Measurements from ENCODE around the gene MARCHF10. TPM values are rescaled to one million over a fixed set of nuclear protein-coding genes. Genes with fewer than 3 reads are reported as not detected.

The MARCHF10 gene
- total RNA-seq, 4 donors from 2014 or later = 0.33 to 0.52 (median 0.42) TPM; not detected in 1

DNA sequence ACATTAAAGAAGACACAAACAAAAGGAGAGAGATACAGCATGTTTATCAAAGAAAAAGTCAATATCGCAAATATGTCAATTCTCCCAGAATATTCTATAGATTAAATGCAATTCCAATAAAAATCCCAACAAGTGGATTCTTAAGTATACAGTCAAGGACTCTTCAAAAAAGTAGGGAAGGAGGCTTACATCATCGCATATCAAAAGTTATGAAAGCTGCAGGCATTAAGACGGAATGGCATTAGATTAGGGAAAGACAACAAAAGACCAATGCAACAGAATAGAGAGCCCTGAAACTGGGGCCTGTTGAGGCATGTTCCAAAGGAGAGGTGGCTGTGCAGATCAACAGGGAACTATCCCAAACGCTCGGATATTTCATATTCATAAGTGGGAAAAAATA, 76.0 kb downstream of the MARCHF10 start:
- H3K9me3 ChIP-seq = no peaks in the 10 kb centered on the region
- no peak overlapping the region for H3K27ac ChIP-seq (replicated peaks in 1 of 4)
- no peaks in the 10 kb centered on the region for H3K4me1 ChIP-seq
- no peak overlapping the region for H3K4me3 ChIP-seq
- intact Hi-C loops (cut with DNase I) = no loop called here
- WGBS = 92% methylated on average over 5 of the region's 5 CpGs
- no peak for TF ChIP-seq EP300 (IDR thresholded peaks at IDR 0.05)
- no peak for TF ChIP-seq POLR2AphosphoS5 (IDR thresholded peaks at IDR 0.05)
- TF ChIP-seq, protein P1, sequence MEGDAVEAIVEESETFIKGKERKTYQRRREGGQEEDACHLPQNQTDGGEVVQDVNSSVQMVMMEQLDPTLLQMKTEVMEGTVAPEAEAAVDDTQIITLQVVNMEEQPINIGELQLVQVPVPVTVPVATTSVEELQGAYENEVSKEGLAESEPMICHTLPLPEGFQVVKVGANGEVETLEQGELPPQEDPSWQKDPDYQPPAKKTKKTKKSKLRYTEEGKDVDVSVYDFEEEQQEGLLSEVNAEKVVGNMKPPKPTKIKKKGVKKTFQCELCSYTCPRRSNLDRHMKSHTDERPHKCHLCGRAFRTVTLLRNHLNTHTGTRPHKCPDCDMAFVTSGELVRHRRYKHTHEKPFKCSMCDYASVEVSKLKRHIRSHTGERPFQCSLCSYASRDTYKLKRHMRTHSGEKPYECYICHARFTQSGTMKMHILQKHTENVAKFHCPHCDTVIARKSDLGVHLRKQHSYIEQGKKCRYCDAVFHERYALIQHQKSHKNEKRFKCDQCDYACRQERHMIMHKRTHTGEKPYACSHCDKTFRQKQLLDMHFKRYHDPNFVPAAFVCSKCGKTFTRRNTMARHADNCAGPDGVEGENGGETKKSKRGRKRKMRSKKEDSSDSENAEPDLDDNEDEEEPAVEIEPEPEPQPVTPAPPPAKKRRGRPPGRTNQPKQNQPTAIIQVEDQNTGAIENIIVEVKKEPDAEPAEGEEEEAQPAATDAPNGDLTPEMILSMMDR (IDR thresholded peaks at IDR 0.05) = no peak
- no peak for TF ChIP-seq POLR2A (IDR thresholded peaks at IDR 0.05; ENCODE audit: low read depth)
- no peaks in the 10 kb centered on the region for H3K36me3 ChIP-seq
- DNase-seq (ENCODE audit: extremely low spot score) = no peak
- peaks cover 0 to 8% (median 0%) of the 10 kb centered on the region in 4 donors for H3K27me3 ChIP-seq

DNA sequence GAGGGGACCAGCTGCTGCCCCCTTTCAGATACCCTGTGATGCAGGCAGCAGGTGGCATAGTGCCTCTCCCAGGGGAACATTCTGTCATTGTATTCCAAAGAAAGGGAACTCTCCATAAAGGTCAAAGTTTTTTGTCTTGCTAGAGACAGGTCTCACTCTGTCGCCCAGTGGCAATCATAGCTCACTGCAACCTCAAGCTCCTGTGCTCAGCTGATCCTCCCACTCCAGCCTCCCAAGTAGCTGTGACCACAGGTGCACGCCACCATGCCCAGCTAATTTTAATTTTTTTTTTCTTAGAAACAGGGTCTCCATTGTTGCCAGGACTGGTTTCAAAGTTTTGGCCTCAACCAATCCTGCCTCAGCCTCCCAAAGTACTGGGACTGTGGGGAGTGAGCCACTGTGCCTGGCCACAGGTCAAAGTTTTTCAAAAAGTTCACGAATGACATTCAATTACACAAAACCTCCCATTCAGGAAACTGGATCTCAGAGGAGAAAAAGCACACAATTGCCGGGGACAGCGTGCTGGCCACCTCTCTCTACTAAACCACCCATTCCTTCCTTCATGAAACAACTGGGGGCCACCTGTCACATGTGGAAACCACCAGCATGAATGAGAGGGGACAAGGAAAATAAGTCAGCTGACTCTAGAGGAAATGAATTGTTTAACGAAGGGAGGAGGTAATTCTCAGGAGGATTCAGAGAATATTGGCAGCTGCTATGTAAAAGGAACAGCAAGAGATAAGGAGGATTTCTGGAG, 80.0 kb downstream of the MARCHF10 start:
- no peak for DNase-seq (ENCODE audit: extremely low spot score)
- no peak overlapping the region for H3K27ac ChIP-seq (replicated peaks in 1 of 4)
- intact Hi-C loops (cut with DNase I) = no loop called here
- no peak overlapping the region for H3K4me3 ChIP-seq
- no peaks in the 10 kb centered on the region for H3K4me1 ChIP-seq
- H3K36me3 ChIP-seq = no peaks in the 10 kb centered on the region
- TF ChIP-seq POLR2AphosphoS5 (IDR thresholded peaks at IDR 0.05) = no peak
- H3K9me3 ChIP-seq = no peaks in the 10 kb centered on the region
- 71% methylated on average over 6 of the region's 6 CpGs for WGBS
- H3K27me3 ChIP-seq = peaks cover 0 to 21% (median 0%) of the 10 kb centered on the region in 4 donors

DNA sequence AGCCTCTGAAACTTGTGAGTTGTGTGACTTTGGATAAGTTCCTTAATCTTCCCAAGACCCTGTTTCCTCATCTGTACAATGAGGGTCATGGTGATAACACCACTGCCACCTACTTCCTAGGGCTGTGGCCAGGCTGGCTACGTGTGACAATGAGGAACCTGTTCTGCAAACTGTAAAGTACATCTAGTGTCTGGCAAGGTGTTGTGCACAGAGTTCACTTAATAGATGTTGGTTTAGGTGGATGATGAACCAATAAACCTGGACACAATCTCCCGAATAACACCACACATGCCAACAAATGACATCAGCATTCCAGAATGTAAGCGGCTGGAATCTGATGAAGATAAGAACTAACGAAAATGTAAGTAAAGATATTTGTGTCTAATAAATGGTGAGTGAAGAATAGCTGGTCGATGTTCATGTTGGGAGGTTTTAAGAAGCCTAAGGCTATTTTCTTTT, 82.3 kb downstream of the MARCHF10 start:
- H3K4me1 ChIP-seq = no peaks in the 10 kb centered on the region
- 62% methylated on average over 5 of the region's 5 CpGs for WGBS
- no peaks in the 10 kb centered on the region for H3K36me3 ChIP-seq
- TF ChIP-seq POLR2A (IDR thresholded peaks at IDR 0.05; ENCODE audit: low read depth) = no peak
- TF ChIP-seq POLR2AphosphoS5 (IDR thresholded peaks at IDR 0.05) = no peak
- TF ChIP-seq, protein P1 (IDR thresholded peaks at IDR 0.05) = no peak
- no peak for TF ChIP-seq EP300 (IDR thresholded peaks at IDR 0.05)
- H3K4me3 ChIP-seq = no peak overlapping the region
- H3K27ac ChIP-seq (replicated peaks in 1 of 4) = no peak overlapping the region
- intact Hi-C loops (cut with DNase I) = no loop called here
- no peak for DNase-seq (ENCODE audit: extremely low spot score)
- H3K9me3 ChIP-seq = no peaks in the 10 kb centered on the region
- H3K27me3 ChIP-seq = peaks cover 0 to 21% (median 0%) of the 10 kb centered on the region in 4 donors

DNA sequence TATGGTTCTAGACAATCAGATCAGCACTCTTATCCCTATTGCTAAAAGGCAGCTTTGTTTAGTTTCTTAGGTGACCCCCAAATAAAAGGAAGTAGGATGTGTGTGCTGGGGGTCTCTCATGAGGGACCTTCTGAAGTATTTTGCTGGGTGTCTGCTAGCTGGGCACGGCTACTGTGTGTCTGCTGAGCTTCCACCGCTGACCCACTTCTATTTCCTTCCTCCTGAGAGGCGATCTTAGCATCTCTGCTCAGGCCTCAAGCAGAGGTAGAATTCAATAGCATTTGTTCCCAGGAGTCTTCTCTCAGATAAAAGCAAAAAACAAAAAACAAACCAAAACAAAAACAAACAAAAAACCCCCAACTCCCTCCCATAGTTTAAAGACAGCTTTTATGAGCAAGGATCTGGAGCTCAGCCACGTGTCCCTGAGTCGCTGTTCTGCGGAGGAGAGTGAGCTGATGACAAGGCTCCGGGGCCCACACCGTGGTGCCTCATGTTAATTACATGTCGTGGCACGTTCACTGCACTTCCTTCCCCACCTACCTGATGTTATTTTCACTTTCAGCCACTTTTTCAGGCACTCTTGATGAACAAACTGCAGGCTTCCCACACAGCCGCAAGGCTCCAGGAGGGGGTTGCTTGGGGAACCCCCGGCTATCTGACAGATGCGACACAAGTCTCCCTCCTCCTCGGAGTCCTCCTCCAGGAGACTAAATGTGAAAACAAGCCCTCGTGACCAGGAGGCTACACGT, 83.5 kb downstream of the MARCHF10 start:
- 68% methylated on average over 16 of the region's 16 CpGs for WGBS
- Histone ChIP-seq H3K27me3 (peaks cover 0 to 21% (median 0%) of the 10 kb centered on the region in 4 donors), H3K4me3 (no peak overlapping the region), H3K27ac (replicated peaks in 1 of 4) (no peak overlapping the region), H3K4me1 (no peaks in the 10 kb centered on the region), H3K9me3 (no peaks in the 10 kb centered on the region), H3K36me3 (no peaks in the 10 kb centered on the region)
- TF ChIP-seq EP300 (IDR thresholded peaks at IDR 0.05) = no peak
- no peak for TF ChIP-seq POLR2A (IDR thresholded peaks at IDR 0.05; ENCODE audit: low read depth)
- TF ChIP-seq, protein P1 (IDR thresholded peaks at IDR 0.05) = no peak
- TF ChIP-seq POLR2AphosphoS5 (IDR thresholded peaks at IDR 0.05) = no peak
- intact Hi-C loops (cut with DNase I) = no loop called here
- DNase-seq (ENCODE audit: extremely low spot score) = no peak

DNA sequence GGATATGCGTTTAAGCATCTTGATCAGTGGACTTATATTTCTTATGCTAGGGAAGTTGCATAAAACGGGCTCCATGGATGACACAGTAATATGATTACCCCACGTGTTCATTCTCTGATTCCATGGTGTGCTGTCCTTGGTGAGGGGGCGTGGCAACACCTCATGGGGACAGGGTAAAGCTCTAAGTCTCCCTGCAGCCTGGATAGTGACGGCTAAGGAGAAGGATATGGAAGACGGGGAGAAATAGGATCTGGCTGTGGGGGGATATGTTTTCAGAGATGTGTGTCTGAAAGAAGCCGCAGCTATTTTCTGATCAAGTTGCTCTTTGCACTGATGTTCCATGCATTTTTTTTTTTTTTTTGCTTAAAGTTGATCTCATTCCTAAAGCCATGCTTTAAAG, 84.3 kb downstream of the MARCHF10 start:
- no peak overlapping the region for H3K27ac ChIP-seq (replicated peaks in 1 of 4)
- H3K4me3 ChIP-seq = no peak overlapping the region
- no peak for DNase-seq (ENCODE audit: extremely low spot score)
- intact Hi-C loops (cut with DNase I) = no loop called here
- WGBS = 73% methylated on average over 7 of the region's 7 CpGs
- H3K9me3 ChIP-seq = no peaks in the 10 kb centered on the region
- peaks cover 0 to 21% (median 0%) of the 10 kb centered on the region in 4 donors for H3K27me3 ChIP-seq
- H3K36me3 ChIP-seq = no peaks in the 10 kb centered on the region
- no peaks in the 10 kb centered on the region for H3K4me1 ChIP-seq
- TF ChIP-seq, protein P1 (IDR thresholded peaks at IDR 0.05) = no peak
- TF ChIP-seq POLR2A (IDR thresholded peaks at IDR 0.05; ENCODE audit: low read depth) = no peak
- no peak for TF ChIP-seq EP300 (IDR thresholded peaks at IDR 0.05)
- TF ChIP-seq POLR2AphosphoS5 (IDR thresholded peaks at IDR 0.05) = no peak
